CD1c-positive myeloid dendritic cell (primary cell): ENCODE results near the gene BMP7.
"Not testable (repeated sequence)": the region's sequence is repeated elsewhere in the genome, so short reads cannot be mapped to it uniquely, and the experiment has no call there.

Source experiments
- DNase-seq: peaks from one replicate; pipeline ENCODE4 v3.0.0-alpha.2; 2016; ENCODE audit errors: extremely low spot score

Gene BMP7

GRCh38 chr20:57265997-57266290, 497 bp downstream of the BMP7 start:
- DNase-seq = no peak

- no peak for DNase-seq
Measured at GRCh38 chr20:57265336-57265996, 975 bp downstream of the BMP7 start.

DNA sequence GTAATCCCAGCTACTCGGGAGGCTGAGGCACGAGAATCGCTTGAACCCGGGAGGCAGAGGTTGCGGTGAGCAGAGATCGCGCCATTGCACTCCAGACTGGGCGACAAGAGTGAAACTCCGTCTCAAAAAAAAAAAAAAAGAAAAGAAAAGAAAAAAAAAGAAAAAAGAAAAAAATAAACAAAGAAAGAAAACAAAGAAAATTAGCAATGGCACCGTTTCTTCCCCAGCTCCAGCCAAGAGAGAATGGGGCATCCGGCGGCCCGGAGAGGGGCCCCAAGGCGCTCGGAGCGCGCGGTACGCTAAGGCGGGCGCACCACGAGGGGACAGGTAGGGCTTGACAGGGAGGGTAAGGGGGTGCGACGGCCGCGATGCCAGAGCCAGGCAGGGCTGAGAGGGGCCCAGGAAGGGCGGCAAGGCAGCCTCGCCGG, 1.5 kb downstream of the BMP7 start:
- not testable (repeated sequence) for DNase-seq

- no peak for DNase-seq
Measured at GRCh38 chr20:57263801-57264792, 2.3 kb downstream of the BMP7 start.

DNA sequence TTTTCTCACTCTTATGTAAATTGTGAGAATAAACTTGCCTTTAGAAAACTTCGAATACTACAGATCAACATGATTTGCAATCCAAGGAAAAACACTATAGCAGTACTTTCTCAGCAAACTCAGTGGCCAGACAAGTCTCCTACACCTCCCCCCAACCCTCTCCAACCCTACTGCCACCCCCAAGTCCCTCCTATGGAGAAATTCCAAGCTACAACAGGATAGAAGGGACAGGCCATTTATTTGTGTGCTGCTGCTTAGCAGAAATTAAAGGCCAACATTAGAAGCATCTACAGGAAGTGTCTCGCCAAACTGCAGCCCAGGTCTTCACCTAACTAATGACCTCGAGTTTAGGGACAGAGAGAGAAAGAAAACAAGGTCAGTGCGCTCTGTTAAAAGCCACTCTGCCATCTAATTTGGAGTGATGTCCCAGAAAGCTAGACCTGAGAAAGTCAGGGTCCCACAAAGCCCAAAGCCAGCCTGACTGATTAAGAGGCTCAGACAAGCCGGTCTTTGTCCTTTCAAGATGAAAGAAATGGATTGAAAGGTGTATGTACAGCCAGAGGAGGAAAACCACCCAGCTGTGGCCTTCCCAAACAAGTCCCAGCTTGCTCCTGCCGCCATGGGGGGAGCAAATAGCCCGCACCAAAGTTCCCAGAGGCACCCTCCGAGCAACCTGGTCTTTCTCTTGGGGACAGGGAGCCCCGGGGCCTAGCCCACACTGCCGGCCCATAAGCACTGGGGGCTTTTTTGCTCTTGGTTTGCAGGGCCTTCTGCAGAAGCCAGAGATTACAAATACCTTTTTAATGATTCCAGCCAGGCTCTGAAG, 3.4 kb downstream of the BMP7 start:
- DNase-seq = no peak

DNA sequence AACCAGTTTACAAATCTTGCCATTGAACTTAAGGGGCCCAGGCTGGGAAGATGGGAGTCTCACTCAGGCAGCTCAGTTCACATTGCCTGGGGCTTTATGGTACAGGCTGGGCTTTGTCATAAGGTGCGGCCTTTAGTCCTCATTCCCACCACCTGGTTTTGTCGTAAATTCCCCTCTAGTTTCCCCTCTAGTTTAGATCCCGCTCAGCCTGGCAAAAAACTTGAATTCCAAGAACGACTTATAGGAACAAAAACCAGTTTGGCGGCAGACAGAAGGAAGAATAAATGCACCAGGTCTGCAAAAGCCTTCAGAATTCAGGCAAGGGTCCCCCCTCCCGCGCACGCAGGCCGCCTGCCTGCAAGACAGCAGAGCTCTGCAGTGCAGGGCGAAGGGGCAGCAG, 4.1 kb downstream of the BMP7 start:
- DNase-seq = no peak

DNA sequence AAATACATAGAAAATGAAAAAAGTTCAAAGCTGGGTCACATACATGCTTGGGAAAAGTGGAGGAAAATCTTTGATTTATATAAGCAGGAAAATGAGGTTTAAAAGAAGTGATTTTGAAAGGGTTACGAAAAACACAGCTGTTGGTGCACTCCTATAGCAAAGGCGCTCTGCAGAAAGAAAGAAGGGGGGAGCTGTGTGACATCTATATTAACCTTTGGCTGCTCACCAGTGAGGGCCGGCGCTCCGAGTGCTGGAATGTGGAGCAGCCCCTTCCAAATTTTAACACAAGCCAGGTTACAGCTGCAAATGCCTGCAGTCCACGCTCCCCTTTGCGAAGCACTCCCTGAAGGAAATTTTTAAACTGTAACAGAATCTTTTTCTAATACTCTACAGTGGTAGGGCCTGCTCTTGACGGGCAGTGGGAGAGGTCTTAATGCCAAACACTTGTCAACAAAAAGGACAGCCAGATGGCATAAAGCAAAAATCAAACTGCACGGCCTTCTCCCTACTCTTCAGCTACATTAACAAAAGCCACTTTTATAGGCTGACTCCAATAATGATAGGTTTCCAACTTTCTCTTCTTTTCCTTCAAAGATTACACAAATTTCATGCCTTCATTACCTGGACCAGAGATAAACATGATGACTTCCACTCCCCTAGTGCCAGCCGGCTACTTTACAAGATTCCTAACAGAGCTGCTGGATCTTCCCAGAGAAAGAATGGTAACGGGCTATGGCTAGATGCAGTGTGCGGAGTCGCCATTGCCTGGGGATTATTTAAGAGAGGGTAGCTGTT, 4.8 kb downstream of the BMP7 start:
- DNase-seq = no peak

- no peak for DNase-seq
Measured at GRCh38 chr20:57260934-57261333, 5.5 kb downstream of the BMP7 start.

DNA sequence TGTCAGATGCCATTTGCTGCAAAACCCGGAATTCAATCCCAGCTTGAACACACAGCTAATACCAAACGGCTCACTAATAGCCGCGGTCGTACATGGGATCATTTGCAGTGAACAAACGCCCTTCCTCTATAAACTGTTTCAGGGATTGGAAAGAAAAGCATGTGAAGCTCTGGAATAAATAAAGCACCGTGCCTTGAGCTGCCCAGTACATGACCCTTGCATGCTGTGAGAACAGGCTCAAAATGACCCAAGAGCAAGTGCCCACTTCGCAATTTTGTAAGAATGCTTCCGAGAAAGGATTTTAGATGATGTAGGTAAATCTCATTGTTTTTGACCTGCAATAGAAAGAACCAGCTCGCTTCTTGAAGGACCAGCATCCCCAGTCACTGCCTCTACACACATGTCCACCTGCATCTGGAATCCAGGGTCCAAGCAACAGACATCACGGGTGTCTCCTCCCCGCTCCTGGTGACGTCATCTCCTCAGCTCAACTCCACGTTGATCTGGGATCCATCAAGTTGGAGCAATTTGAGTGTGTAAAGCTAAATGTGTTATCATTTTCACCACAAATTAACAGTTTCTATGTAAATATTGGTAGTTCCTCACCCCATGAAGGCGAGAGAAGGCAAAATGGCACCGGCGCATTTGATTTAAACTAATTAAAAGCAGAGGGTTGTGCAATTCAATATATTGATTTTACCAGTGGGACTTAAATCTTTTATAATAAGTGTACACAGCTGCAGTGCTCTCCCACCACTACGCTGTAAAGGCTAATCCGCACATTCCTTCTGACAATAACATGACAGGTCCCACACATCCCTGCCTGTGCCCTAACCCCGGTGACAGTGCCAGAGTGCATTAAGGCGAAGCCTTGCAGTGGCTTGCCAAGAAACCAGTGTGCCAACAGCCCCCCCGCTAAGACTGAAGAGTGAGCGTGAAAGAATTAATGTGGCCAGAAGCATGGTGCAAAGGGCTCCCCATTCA, 6.2 kb downstream of the BMP7 start:
- no peak for DNase-seq

- no peak for DNase-seq
Measured at GRCh38 chr20:57259121-57259937, 7.1 kb downstream of the BMP7 start.

DNA sequence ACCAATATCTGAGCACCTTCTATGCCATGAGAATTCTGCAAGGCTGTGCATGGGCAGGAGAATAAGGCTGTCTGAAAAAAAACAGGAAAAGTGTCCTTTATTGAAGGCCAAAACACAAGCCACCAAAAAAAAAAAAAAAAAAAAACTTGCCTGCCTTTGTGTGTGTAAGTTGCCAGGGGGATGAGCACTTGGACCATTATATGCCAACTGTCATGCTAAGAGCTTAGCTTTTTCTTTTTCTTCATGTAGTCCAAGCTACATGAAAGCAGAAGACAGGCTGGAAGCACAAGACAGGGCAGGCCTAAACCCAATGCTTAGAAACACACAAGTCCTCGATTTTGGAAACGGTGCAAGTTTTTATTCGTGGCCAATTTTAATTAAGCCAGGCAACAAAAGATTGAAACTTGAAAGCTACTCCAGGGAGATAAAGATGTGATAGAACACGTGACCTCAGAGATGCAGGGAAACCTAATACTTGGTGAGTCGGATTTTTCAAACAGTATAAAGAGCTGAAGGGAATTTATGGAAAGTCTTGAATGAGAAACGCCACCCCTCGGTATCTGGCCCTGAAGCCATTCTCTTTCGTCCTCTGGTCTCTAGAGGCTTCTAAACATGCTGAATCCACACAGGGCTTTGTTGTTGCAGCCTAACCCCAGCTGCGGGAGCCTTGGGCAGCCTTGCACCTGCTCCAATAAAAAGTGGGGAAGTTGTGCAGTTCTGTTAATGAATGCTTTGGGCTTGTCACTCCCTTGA, 8.6 kb downstream of the BMP7 start:
- DNase-seq = no peak

- no peak for DNase-seq
Measured at GRCh38 chr20:57256908-57257307, 9.5 kb downstream of the BMP7 start.

DNA sequence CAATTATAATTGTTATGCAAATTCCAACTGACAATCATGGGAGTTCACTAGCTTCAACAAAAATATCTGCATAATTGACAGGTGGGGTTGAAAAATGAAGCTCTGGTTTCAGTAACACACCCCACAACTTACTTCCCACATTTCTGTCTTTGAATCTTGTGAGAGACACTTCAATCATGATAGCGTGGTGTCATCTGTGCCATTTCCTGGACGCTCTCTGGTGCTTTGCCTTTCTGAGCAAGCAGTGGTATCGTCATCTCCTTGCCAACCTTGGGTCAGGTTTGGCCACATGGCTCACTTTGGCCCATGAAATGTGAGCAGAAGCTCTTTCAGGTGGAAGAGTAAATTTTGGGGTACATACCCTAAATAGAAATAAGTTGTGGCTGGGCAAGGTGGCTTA, 10.2 kb downstream of the BMP7 start:
- DNase-seq = no peak

DNA sequence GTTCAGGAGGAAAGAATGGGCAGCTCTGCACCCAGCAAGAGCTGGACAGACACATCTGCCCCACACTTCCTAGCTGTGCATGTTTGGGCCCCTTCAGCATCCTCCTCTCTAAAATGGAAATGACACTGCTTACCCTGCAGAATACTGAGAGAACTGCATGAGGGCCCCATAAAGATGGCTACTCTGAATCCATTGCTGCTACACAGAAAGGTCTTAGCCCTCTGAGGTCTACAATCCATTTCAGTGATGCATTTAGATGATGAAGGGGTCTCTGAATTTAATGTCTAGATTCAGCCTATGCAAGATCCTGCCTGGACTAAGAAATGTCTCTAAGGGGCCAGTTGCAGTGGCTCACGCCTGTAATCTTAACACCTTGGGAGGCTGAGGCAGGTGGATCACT, 11.3 kb downstream of the BMP7 start:
- no peak for DNase-seq

GRCh38 chr20:57252559-57253162, 13.8 kb downstream of the BMP7 start:
- DNase-seq = no peak

GRCh38 chr20:57251949-57252348, 14.5 kb downstream of the BMP7 start:
- DNase-seq = no peak

GRCh38 chr20:57251344-57251743, 15.1 kb downstream of the BMP7 start:
- no peak for DNase-seq

- no peak for DNase-seq
Measured at GRCh38 chr20:57250607-57251343, 15.7 kb downstream of the BMP7 start.
